Stimulated activated memory B cell treated with anti-CD40 and anti-IgM and Interleukin-4, amounts not matched to agents 10 μg/mL and 1 μg/mL and 100 μg/mL, for 72 hours (primary cell): ENCODE measurements around the gene PPP4R2.
"Not testable (repeated sequence)": the region's sequence is repeated elsewhere in the genome, so short reads cannot be mapped to it uniquely, and the experiment has no call there.

ENCODE experiments used
- ATAC-seq: fragments of 150-1000 bp; cut with Tn5 transposase; 2 replicates; pipeline ENCODE4 v1.10.0; 2021
- H3K27ac Mint-ChIP-seq: one replicate; pipeline ENCODE4 v1.8.0; 2022; ENCODE audit warnings: mild to moderate bottlenecking, mixed read lengths
- H3K27me3 Mint-ChIP-seq: one replicate; pipeline ENCODE4 v1.8.0; 2022; ENCODE audit warnings: mixed read lengths
- H3K36me3 Mint-ChIP-seq: one replicate; pipeline ENCODE4 v1.8.0; 2022; ENCODE audit warnings: mixed read lengths
- H3K4me1 Mint-ChIP-seq: one replicate; pipeline ENCODE4 v1.8.0; 2022; ENCODE audit warnings: mixed read lengths
- H3K4me3 Mint-ChIP-seq: one replicate; pipeline ENCODE4 v1.8.0; 2022; ENCODE audit warnings: mild to moderate bottlenecking, moderate library complexity, mixed read lengths
- H3K9me3 Mint-ChIP-seq: one replicate; pipeline ENCODE4 v1.8.0; 2022; ENCODE audit warnings: mixed read lengths

The PPP4R2 gene

GRCh38 chr3:72998466-72998865 lies 1.9 kb downstream of the PPP4R2 start:
- Mint-ChIP-seq H3K9me3 (no peaks in the 10 kb centered on the region), H3K27me3 (no peaks in the 10 kb centered on the region), H3K27ac (no peak overlapping the region), H3K4me1 (peaks cover 45% of the 10 kb centered on the region), H3K36me3 (peaks cover 42% of the 10 kb centered on the region), H3K4me3 (peak overlapping the region; percentile 64)
- ATAC-seq, result no peak

GRCh38 chr3:72999951-73000350 lies 3.3 kb downstream of the PPP4R2 start:
- ATAC-seq, result no peak
- H3K9me3 Mint-ChIP-seq, result no peaks in the 10 kb centered on the region
- H3K36me3 Mint-ChIP-seq, result peaks cover 56% of the 10 kb centered on the region
- H3K4me1 Mint-ChIP-seq, result peaks cover 60% of the 10 kb centered on the region
- no peak overlapping the region for H3K27ac Mint-ChIP-seq
- peak overlapping the region; percentile 36 for H3K4me3 Mint-ChIP-seq
- H3K27me3 Mint-ChIP-seq, result no peaks in the 10 kb centered on the region

- Mint-ChIP-seq H3K4me1 (peaks cover 75% of the 10 kb centered on the region), H3K36me3 (peaks cover 75% of the 10 kb centered on the region)
- not testable (repeated sequence) for H3K27ac Mint-ChIP-seq, H3K27me3 Mint-ChIP-seq, H3K4me3 Mint-ChIP-seq, ATAC-seq, H3K9me3 Mint-ChIP-seq
Observed at GRCh38 chr3:73003050-73003449, 6.4 kb downstream of the PPP4R2 start.

GRCh38 chr3:73004316-73004715 lies 7.7 kb downstream of the PPP4R2 start:
- ATAC-seq, result no peak
- Mint-ChIP-seq H3K4me1 (peaks cover 79% of the 10 kb centered on the region), H3K27ac (no peak overlapping the region), H3K36me3 (peaks cover 78% of the 10 kb centered on the region), H3K27me3 (no peaks in the 10 kb centered on the region), H3K4me3 (no peak overlapping the region), H3K9me3 (no peaks in the 10 kb centered on the region)

GRCh38 chr3:73007992-73008712 lies 11.5 kb downstream of the PPP4R2 start:
- H3K9me3 Mint-ChIP-seq, result no peaks in the 10 kb centered on the region
- H3K27ac Mint-ChIP-seq, result no peak overlapping the region
- H3K4me3 Mint-ChIP-seq, result no peak overlapping the region
- H3K36me3 Mint-ChIP-seq, result peaks cover 89% of the 10 kb centered on the region
- no peaks in the 10 kb centered on the region for H3K27me3 Mint-ChIP-seq
- peaks cover 90% of the 10 kb centered on the region for H3K4me1 Mint-ChIP-seq
- no peak for ATAC-seq

- no peak for ATAC-seq
- H3K27me3 Mint-ChIP-seq, result no peaks in the 10 kb centered on the region
- peaks cover 82% of the 10 kb centered on the region for H3K36me3 Mint-ChIP-seq
- peaks cover 83% of the 10 kb centered on the region for H3K4me1 Mint-ChIP-seq
- no peaks in the 10 kb centered on the region for H3K9me3 Mint-ChIP-seq
- H3K4me3 Mint-ChIP-seq, result no peak overlapping the region
- H3K27ac Mint-ChIP-seq, result no peak overlapping the region
Observed at GRCh38 chr3:73009008-73009407, 12.4 kb downstream of the PPP4R2 start.

- ATAC-seq, result no peak
Observed at GRCh38 chr3:73009750-73010149, 13.1 kb downstream of the PPP4R2 start.

GRCh38 chr3:73010158-73010557 lies 13.5 kb downstream of the PPP4R2 start:
- no peaks in the 10 kb centered on the region for H3K27me3 Mint-ChIP-seq
- no peak overlapping the region for H3K4me3 Mint-ChIP-seq
- H3K9me3 Mint-ChIP-seq, result no peaks in the 10 kb centered on the region
- ATAC-seq, result no peak
- peaks cover 73% of the 10 kb centered on the region for H3K4me1 Mint-ChIP-seq
- H3K36me3 Mint-ChIP-seq, result peaks cover 77% of the 10 kb centered on the region
- no peak overlapping the region for H3K27ac Mint-ChIP-seq

More at GRCh38 chr3:73009750-73010149, 13.1 kb downstream of the PPP4R2 start:
- peaks cover 76% of the 10 kb centered on the region for H3K4me1 Mint-ChIP-seq
- no peak overlapping the region for H3K4me3 Mint-ChIP-seq
- H3K9me3 Mint-ChIP-seq, result no peaks in the 10 kb centered on the region
- no peak overlapping the region for H3K27ac Mint-ChIP-seq
- H3K36me3 Mint-ChIP-seq, result peaks cover 78% of the 10 kb centered on the region
- H3K27me3 Mint-ChIP-seq, result no peaks in the 10 kb centered on the region

GRCh38 chr3:73018298-73018697 lies 21.7 kb downstream of the PPP4R2 start:
- no peak overlapping the region for H3K27ac Mint-ChIP-seq
- no peaks in the 10 kb centered on the region for H3K27me3 Mint-ChIP-seq
- no peak overlapping the region for H3K4me3 Mint-ChIP-seq
- no peak for ATAC-seq
- H3K4me1 Mint-ChIP-seq, result peaks cover 60% of the 10 kb centered on the region
- H3K36me3 Mint-ChIP-seq, result peaks cover 34% of the 10 kb centered on the region
- H3K9me3 Mint-ChIP-seq, result no peaks in the 10 kb centered on the region

- no peak overlapping the region for H3K4me3 Mint-ChIP-seq
- no peak overlapping the region for H3K27ac Mint-ChIP-seq
Observed at GRCh38 chr3:73018790-73019441, 22.3 kb downstream of the PPP4R2 start.

GRCh38 chr3:73021301-73021835 lies 24.8 kb downstream of the PPP4R2 start:
- no peak overlapping the region for H3K27ac Mint-ChIP-seq
- H3K9me3 Mint-ChIP-seq, result no peaks in the 10 kb centered on the region
- no peak for ATAC-seq
- H3K27me3 Mint-ChIP-seq, result no peaks in the 10 kb centered on the region
- no peak overlapping the region for H3K4me3 Mint-ChIP-seq
- H3K36me3 Mint-ChIP-seq, result peaks cover 16% of the 10 kb centered on the region
- H3K4me1 Mint-ChIP-seq, result peaks cover 70% of the 10 kb centered on the region

More at GRCh38 chr3:73018790-73019441, 22.3 kb downstream of the PPP4R2 start:
- H3K9me3 Mint-ChIP-seq, result no peaks in the 10 kb centered on the region
- peaks cover 60% of the 10 kb centered on the region for H3K4me1 Mint-ChIP-seq
- peaks cover 34% of the 10 kb centered on the region for H3K36me3 Mint-ChIP-seq
- no peak for ATAC-seq
- no peaks in the 10 kb centered on the region for H3K27me3 Mint-ChIP-seq

- Mint-ChIP-seq H3K27ac (no peak overlapping the region), H3K4me1 (peaks cover 72% of the 10 kb centered on the region), H3K4me3 (no peak overlapping the region), H3K9me3 (no peaks in the 10 kb centered on the region), H3K27me3 (no peaks in the 10 kb centered on the region), H3K36me3 (peaks cover 20% of the 10 kb centered on the region)
- no peak for ATAC-seq
Observed at GRCh38 chr3:73024836-73025235, 28.2 kb downstream of the PPP4R2 start.

GRCh38 chr3:73026111-73026759 lies 29.6 kb downstream of the PPP4R2 start:
- Mint-ChIP-seq H3K27ac (no peak overlapping the region), H3K27me3 (no peaks in the 10 kb centered on the region), H3K9me3 (no peaks in the 10 kb centered on the region), H3K4me3 (no peak overlapping the region), H3K4me1 (peaks cover 75% of the 10 kb centered on the region), H3K36me3 (peaks cover 21% of the 10 kb centered on the region)
- ATAC-seq, result no peak

- Mint-ChIP-seq H3K4me1 (peaks cover 73% of the 10 kb centered on the region), H3K27me3 (no peaks in the 10 kb centered on the region), H3K36me3 (peaks cover 21% of the 10 kb centered on the region), H3K9me3 (no peaks in the 10 kb centered on the region), H3K4me3 (no peak overlapping the region), H3K27ac (no peak overlapping the region)
- no peak for ATAC-seq
Observed at GRCh38 chr3:73026760-73027113, 30.1 kb downstream of the PPP4R2 start.

- no peak for ATAC-seq
- Mint-ChIP-seq H3K27me3 (no peaks in the 10 kb centered on the region), H3K27ac (peak overlapping the region; percentile 2), H3K4me3 (no peak overlapping the region), H3K4me1 (peaks cover 78% of the 10 kb centered on the region), H3K36me3 (peaks cover 21% of the 10 kb centered on the region), H3K9me3 (no peaks in the 10 kb centered on the region)
Observed at GRCh38 chr3:73028803-73029202, 32.2 kb downstream of the PPP4R2 start.
